Panc1 (cell line): ENCODE measurements around the gene CSF1. TPM values are rescaled to one million over a fixed set of nuclear protein-coding genes. Genes with fewer than 3 reads are reported as not detected.
A peak's percentile ranks its signal among the peaks of the same experiment; 100 is the strongest.
"Not testable (repeated sequence)": the region's sequence is repeated elsewhere in the genome, so short reads cannot be mapped to it uniquely, and the experiment has no call there.

Source experiments
- ATAC-seq: fragments of 200-7000 bp; cut with Tn5 transposase; 2 replicates; pipeline ENCODE4 v1.9.1; 2020; ENCODE audit warnings: mild to moderate bottlenecking, moderate library complexity
- BruUV-seq: library from RNA; stranded (reverse); fragments of 400-500 nt; replicated peaks from 2 replicates; lab custom pipeline; 2021; lab: Mats Ljungman, UMichigan
- CTCF ChIA-PET: fragments of 300-600 bp; sonication (Branson Sonifier 250); formaldehyde crosslinking; loops from one replicate; lab custom pipeline; 2022; ENCODE audit warnings: antibody characterized with exemption; lab: Charles Lee
- POLR2A ChIA-PET: fragments of 300-600 bp; sonication (Branson Sonifier 250); formaldehyde crosslinking; loops from one replicate; lab custom pipeline; 2022; ENCODE audit warnings: antibody characterized with exemption; lab: Charles Lee
- DNase-seq: peaks from one replicate; pipeline ENCODE4 v3.0.0-alpha.2; 2010; ENCODE audit warnings: low read depth, low spot score
- H3K27ac ChIP-seq: 2 replicates; pipeline ENCODE4 v1.5.1; 2011; ENCODE audit warnings: mild to moderate bottlenecking, low read length, inconsistent platforms
- H3K27me3 ChIP-seq: fragments of 200-500 bp; sonication (Bioruptor generic); 2 replicates; pipeline ENCODE4 v1.6.0; 2014; ENCODE audit warnings: low read length, inconsistent platforms; ENCODE audit not compliant: control insufficient read depth, insufficient read depth
- H3K36me3 ChIP-seq: fragments of 200-500 bp; sonication (Bioruptor generic); 2 replicates; pipeline ENCODE4 v1.5.1; 2014; ENCODE audit warnings: inconsistent platforms, mild to moderate bottlenecking, low read length, moderate library complexity; ENCODE audit not compliant: control insufficient read depth, insufficient read depth
- H3K4me1 ChIP-seq: 2 replicates; pipeline ENCODE4 v1.5.1; 2011; ENCODE audit warnings: inconsistent platforms, mild to moderate bottlenecking, low read length, moderate library complexity; ENCODE audit not compliant: control insufficient read depth, insufficient read depth
- H3K4me3 ChIP-seq, 2 experiments: 2 replicates each; pipeline ENCODE4 v1.5.1; 2011 to 2012; ENCODE audit warnings: low read depth in 2 of 2, low read length in 2 of 2, mild to moderate bottlenecking in 2 of 2, inconsistent platforms in 1 of 2, moderate library complexity in 1 of 2
- H3K9me3 ChIP-seq: fragments of 200-500 bp; sonication (Bioruptor generic); 2 replicates; pipeline ENCODE4 v1.5.1; 2014; ENCODE audit warnings: low read depth, mild to moderate bottlenecking, inconsistent platforms, low read length, moderate library complexity; ENCODE audit not compliant: control insufficient read depth, insufficient read depth
- POLR2AphosphoS5 ChIP-seq: IDR thresholded peaks from 2 replicates; pipeline ENCODE4 v1.6.1; 2012; ENCODE audit warnings: mild to moderate bottlenecking, low read depth, low read length, moderate library complexity
- SIN3A ChIP-seq: IDR thresholded peaks from 2 replicates; pipeline ENCODE4 v1.6.1; 2012; ENCODE audit warnings: low read depth, mild to moderate bottlenecking, low read length, moderate library complexity, borderline replicate concordance; ENCODE audit not compliant: insufficient read depth
- TCF7L2 ChIP-seq: IDR thresholded peaks from 2 replicates; pipeline ENCODE4 v1.6.1; 2011; ENCODE audit warnings: mild to moderate bottlenecking, low read depth, low read length, inconsistent platforms
- in situ Hi-C: cut with HindIII; loops from 2 replicates; pipeline ENCODE4 v1.10.0; 2016; ENCODE audit warnings: low sequenced_read_pairs, low pct_unique_long_range_greater_than_20kb
- intact Hi-C: fragments of 100-400 bp; cut with micrococcal nuclease; formaldehyde crosslinking; loops from one replicate; pipeline ENCODE4 v1.10.0; 2022; ENCODE audit not compliant: unreplicated experiment
- total RNA-seq: library from RNA; stranded (reverse); gene quantifications from one replicate; pipeline ENCODE4 v1.2.1, GENCODE V29; 2021; ENCODE audit not compliant: unreplicated experiment
- TF ChIP-seq, protein P1 (sequence below), 2 experiments: IDR thresholded peaks; 2 replicates each; pipeline ENCODE4 v1.6.1; 2011 to 2012; ENCODE audit warnings: low read depth in 2 of 2, control low read depth in 1 of 2, low read length in 1 of 2, mild to moderate bottlenecking in 1 of 2, moderate library complexity in 1 of 2; ENCODE audit not compliant: insufficient read depth in 1 of 2
- TF ChIP-seq, protein P2 (sequence below): fragments of 450-650 bp; IDR thresholded peaks from 2 replicates; pipeline ENCODE4 v1.5.1; 2017; ENCODE audit warnings: mild to moderate bottlenecking

The CSF1 gene
- total RNA-seq, 1 experiment from 2014 or later = 217 TPM

DNA sequence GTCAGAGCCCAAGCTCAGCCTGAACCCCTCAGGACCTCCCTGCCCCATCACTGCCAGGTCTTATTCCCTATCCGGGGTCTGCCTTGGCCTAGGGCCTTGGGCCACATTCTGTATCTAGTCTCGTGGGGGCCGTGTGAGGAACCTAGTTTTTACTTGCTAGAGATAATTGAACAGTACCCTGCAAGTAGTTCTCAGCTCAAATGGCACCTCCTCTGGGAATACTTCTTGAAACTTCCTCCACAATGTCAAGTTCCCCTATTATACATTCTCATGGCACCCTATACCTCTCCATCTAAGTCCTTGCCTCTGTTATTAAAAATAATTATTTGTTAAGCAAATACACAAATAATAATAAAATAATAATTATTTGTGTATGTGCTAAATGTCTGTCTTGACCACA lies 32.9 kb upstream of the CSF1 start:
- in situ Hi-C loops = no loop called here
- CTCF ChIA-PET = interaction anchor here (0.8 kb wide), 1 partner anchor 101 kb away, joined by 3 read pairs; no protein-coding TSS in a partner anchor
- Histone ChIP-seq H3K36me3 (no peaks in the 10 kb centered on the region), H3K27me3 (no peaks in the 10 kb centered on the region), H3K4me1 (peaks cover 63% of the 10 kb centered on the region), H3K9me3 (no peaks in the 10 kb centered on the region), H3K27ac (peak overlapping the region; percentile 89), H3K4me3 (no peak overlapping the region)
- no peak for TF ChIP-seq SIN3A
- TF ChIP-seq, protein P1, sequence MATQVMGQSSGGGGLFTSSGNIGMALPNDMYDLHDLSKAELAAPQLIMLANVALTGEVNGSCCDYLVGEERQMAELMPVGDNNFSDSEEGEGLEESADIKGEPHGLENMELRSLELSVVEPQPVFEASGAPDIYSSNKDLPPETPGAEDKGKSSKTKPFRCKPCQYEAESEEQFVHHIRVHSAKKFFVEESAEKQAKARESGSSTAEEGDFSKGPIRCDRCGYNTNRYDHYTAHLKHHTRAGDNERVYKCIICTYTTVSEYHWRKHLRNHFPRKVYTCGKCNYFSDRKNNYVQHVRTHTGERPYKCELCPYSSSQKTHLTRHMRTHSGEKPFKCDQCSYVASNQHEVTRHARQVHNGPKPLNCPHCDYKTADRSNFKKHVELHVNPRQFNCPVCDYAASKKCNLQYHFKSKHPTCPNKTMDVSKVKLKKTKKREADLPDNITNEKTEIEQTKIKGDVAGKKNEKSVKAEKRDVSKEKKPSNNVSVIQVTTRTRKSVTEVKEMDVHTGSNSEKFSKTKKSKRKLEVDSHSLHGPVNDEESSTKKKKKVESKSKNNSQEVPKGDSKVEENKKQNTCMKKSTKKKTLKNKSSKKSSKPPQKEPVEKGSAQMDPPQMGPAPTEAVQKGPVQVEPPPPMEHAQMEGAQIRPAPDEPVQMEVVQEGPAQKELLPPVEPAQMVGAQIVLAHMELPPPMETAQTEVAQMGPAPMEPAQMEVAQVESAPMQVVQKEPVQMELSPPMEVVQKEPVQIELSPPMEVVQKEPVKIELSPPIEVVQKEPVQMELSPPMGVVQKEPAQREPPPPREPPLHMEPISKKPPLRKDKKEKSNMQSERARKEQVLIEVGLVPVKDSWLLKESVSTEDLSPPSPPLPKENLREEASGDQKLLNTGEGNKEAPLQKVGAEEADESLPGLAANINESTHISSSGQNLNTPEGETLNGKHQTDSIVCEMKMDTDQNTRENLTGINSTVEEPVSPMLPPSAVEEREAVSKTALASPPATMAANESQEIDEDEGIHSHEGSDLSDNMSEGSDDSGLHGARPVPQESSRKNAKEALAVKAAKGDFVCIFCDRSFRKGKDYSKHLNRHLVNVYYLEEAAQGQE (IDR thresholded peaks at IDR 0.05; ENCODE audit: insufficient read depth in 1 of 2, low read depth in 2 of 2, low read length in 1 of 2) = no peak
- no peak for TF ChIP-seq POLR2AphosphoS5
- TF ChIP-seq, protein P2, sequence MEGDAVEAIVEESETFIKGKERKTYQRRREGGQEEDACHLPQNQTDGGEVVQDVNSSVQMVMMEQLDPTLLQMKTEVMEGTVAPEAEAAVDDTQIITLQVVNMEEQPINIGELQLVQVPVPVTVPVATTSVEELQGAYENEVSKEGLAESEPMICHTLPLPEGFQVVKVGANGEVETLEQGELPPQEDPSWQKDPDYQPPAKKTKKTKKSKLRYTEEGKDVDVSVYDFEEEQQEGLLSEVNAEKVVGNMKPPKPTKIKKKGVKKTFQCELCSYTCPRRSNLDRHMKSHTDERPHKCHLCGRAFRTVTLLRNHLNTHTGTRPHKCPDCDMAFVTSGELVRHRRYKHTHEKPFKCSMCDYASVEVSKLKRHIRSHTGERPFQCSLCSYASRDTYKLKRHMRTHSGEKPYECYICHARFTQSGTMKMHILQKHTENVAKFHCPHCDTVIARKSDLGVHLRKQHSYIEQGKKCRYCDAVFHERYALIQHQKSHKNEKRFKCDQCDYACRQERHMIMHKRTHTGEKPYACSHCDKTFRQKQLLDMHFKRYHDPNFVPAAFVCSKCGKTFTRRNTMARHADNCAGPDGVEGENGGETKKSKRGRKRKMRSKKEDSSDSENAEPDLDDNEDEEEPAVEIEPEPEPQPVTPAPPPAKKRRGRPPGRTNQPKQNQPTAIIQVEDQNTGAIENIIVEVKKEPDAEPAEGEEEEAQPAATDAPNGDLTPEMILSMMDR = no peak
- no peak for TF ChIP-seq TCF7L2
- no TSS peak for BruUV-seq
- DNase-seq (no peak), ATAC-seq (no peak)
- POLR2A ChIA-PET = no interaction called here
- intact Hi-C loops = no loop called here

- Histone ChIP-seq H3K9me3 (no peaks in the 10 kb centered on the region), H3K27me3 (no peaks in the 10 kb centered on the region), H3K4me3 (no peak overlapping the region), H3K4me1 (peaks cover 61% of the 10 kb centered on the region), H3K27ac (peak overlapping the region; percentile 89), H3K36me3 (no peaks in the 10 kb centered on the region)
- intact Hi-C loops = no loop called here
- ATAC-seq (no peak), DNase-seq (no peak)
- no TSS peak for BruUV-seq
- ChIA-PET POLR2A (no interaction called here), CTCF (no interaction called here)
- TF ChIP-seq, protein P1 (IDR thresholded peaks at IDR 0.05; ENCODE audit: insufficient read depth in 1 of 2, low read depth in 2 of 2, low read length in 1 of 2) = no peak
- TF ChIP-seq, protein P2 = no peak
- TF ChIP-seq TCF7L2 (no peak), POLR2AphosphoS5 (no peak), SIN3A (no peak)
- in situ Hi-C loops = no loop called here
These were observed 32.0 kb upstream of the CSF1 start for GRCh38 chr1:109878531-109879104.

- intact Hi-C loops, BruUV-seq: not testable (repeated sequence)
These were observed 31.3 kb upstream of the CSF1 start for GRCh38 chr1:109879371-109879770.

More at GRCh38 chr1:109879371-109879770, 31.3 kb upstream of the CSF1 start:
- H3K4me1 ChIP-seq = peaks cover 67% of the 10 kb centered on the region
- DNase-seq, ATAC-seq, H3K4me3 ChIP-seq, in situ Hi-C loops, POLR2A ChIA-PET, H3K9me3 ChIP-seq, H3K27me3 ChIP-seq, H3K36me3 ChIP-seq: not testable (repeated sequence)
- H3K27ac ChIP-seq = peak overlapping the region; percentile 89
- CTCF ChIA-PET = interaction anchor here (0.7 kb wide), 1 partner anchor 871 kb away, joined by 12 read pairs; no protein-coding TSS in a partner anchor
